Nephron (organoid): Measurements from ENCODE around the gene RHOBTB3.

Experiments
- H3K27ac Mint-ChIP-seq, 3 experiments: 2 replicates each; pipeline ENCODE4 v1.8.0; 2020; ENCODE audit warnings: mixed read lengths in 3 of 3, mild to moderate bottlenecking in 2 of 3, moderate library complexity in 1 of 3
- H3K27me3 Mint-ChIP-seq: 2 replicates; pipeline ENCODE4 v1.8.0; 2021; ENCODE audit warnings: low read depth, mild to moderate bottlenecking, moderate library complexity, mixed read lengths
- H3K36me3 Mint-ChIP-seq: 2 replicates; pipeline ENCODE4 v1.8.0; 2020; ENCODE audit warnings: low read depth, mixed read lengths
- H3K4me1 Mint-ChIP-seq: 2 replicates; pipeline ENCODE4 v1.8.0; 2020; ENCODE audit warnings: mixed read lengths
- H3K4me3 Mint-ChIP-seq, 3 experiments: 2 replicates each; pipeline ENCODE4 v1.8.0; 2020; ENCODE audit warnings: mild to moderate bottlenecking in 3 of 3, mixed read lengths in 3 of 3, moderate library complexity in 2 of 3
- H3K9me3 Mint-ChIP-seq: 2 replicates; pipeline ENCODE4 v1.8.0; 2020; ENCODE audit warnings: mixed read lengths
- TF ChIP-seq, protein P1 (sequence below), 3 experiments: fragments of 200-600 bp; sonication (generic); IDR thresholded peaks; one replicate each; pipeline ENCODE4 v1.5.0; 2021; ENCODE audit warnings: antibody characterized with exemption in 3 of 3; ENCODE audit not compliant: unreplicated experiment in 3 of 3

RHOBTB3 gene

DNA sequence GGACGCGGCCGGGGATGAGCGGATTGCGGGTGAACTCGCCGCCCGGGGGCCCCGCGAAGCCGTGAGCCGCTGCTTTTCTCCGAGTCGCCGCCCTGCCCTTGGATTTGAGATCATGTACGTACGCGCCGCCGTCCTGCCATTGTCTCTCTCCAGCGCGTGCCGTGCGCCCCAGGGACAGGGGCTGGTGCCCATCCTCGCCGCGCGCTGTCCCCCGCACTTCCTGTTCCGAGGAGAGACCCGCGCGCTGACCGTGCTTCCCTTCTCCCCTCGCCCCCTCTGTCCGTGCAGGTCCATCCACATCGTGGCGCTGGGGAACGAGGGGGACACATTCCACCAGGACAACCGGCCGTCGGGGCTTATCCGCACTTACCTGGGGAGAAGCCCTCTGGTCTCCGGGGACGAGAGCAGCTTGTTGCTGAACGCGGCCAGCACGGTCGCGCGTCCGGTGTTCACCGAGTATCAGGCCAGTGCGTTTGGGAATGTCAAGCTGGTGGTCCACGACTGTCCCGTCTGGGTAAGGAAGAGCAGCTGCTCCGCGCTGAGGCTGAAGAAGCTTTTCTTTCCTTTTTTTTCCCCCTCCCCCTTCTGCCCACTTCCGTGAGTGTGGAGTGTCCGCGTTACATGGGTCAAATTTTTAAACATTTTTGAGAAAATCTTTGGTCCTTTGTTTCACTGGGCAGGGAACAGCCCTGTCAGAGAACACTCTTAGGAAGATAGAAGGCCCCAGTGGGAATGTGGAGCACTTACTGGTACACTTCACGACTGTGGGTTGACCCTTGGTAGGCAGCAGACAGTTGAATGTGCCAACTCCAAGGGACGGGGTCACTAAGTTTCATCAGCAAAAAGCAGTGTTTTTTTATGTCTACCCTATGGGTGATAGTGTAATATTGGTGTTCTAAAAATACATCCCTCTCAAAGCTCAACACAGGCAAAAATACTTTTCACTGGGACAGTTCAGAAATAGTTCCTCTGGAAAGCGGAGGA is 727 bp downstream of the RHOBTB3 start:
- Mint-ChIP-seq H3K4me3 (peak overlapping the region; percentile 95 to 98 (median 96)), H3K27ac (peak overlapping the region; percentile 96 to 99 (median 97)), H3K4me1 (peaks cover 74% of the 10 kb centered on the region), H3K36me3 (peaks cover 8% of the 10 kb centered on the region), H3K9me3 (no peaks in the 10 kb centered on the region), H3K27me3 (no peaks in the 10 kb centered on the region)
- TF ChIP-seq, protein P1, sequence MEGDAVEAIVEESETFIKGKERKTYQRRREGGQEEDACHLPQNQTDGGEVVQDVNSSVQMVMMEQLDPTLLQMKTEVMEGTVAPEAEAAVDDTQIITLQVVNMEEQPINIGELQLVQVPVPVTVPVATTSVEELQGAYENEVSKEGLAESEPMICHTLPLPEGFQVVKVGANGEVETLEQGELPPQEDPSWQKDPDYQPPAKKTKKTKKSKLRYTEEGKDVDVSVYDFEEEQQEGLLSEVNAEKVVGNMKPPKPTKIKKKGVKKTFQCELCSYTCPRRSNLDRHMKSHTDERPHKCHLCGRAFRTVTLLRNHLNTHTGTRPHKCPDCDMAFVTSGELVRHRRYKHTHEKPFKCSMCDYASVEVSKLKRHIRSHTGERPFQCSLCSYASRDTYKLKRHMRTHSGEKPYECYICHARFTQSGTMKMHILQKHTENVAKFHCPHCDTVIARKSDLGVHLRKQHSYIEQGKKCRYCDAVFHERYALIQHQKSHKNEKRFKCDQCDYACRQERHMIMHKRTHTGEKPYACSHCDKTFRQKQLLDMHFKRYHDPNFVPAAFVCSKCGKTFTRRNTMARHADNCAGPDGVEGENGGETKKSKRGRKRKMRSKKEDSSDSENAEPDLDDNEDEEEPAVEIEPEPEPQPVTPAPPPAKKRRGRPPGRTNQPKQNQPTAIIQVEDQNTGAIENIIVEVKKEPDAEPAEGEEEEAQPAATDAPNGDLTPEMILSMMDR (IDR thresholded peaks at IDR 0.05; ENCODE audit: unreplicated experiment in 3 of 3), result no peak

GRCh38 chr5:95733107-95733665 is 2.0 kb downstream of the RHOBTB3 start:
- Mint-ChIP-seq H3K27me3 (no peaks in the 10 kb centered on the region), H3K9me3 (no peaks in the 10 kb centered on the region), H3K27ac (peak overlapping the region in 2 of 3 experiments; percentile 81 to 96), H3K36me3 (peaks cover 19% of the 10 kb centered on the region), H3K4me1 (peaks cover 65% of the 10 kb centered on the region), H3K4me3 (peak overlapping the region; percentile 95 to 98 (median 96))
- TF ChIP-seq, protein P1 (IDR thresholded peaks at IDR 0.05; ENCODE audit: unreplicated experiment in 3 of 3), result no peak

GRCh38 chr5:95734187-95734586 is 3.1 kb downstream of the RHOBTB3 start:
- Mint-ChIP-seq H3K27me3 (no peaks in the 10 kb centered on the region), H3K4me1 (peaks cover 64% of the 10 kb centered on the region), H3K27ac (peak overlapping the region; percentile 77 to 96 (median 80)), H3K9me3 (no peaks in the 10 kb centered on the region), H3K4me3 (peak overlapping the region; percentile 63 to 98 (median 96)), H3K36me3 (peaks cover 29% of the 10 kb centered on the region)
- TF ChIP-seq, protein P1 (IDR thresholded peaks at IDR 0.05; ENCODE audit: unreplicated experiment in 3 of 3), result no peak

- Mint-ChIP-seq H3K27ac (peak overlapping the region; percentile 77 to 96 (median 80)), H3K4me3 (peak overlapping the region; percentile 41 to 98 (median 63)), H3K4me1 (peaks cover 61% of the 10 kb centered on the region), H3K36me3 (peaks cover 35% of the 10 kb centered on the region), H3K27me3 (no peaks in the 10 kb centered on the region), H3K9me3 (no peaks in the 10 kb centered on the region)
- TF ChIP-seq, protein P1 (IDR thresholded peaks at IDR 0.05; ENCODE audit: unreplicated experiment in 3 of 3), result no peak
Measured at GRCh38 chr5:95734906-95735305, 3.8 kb downstream of the RHOBTB3 start.

DNA sequence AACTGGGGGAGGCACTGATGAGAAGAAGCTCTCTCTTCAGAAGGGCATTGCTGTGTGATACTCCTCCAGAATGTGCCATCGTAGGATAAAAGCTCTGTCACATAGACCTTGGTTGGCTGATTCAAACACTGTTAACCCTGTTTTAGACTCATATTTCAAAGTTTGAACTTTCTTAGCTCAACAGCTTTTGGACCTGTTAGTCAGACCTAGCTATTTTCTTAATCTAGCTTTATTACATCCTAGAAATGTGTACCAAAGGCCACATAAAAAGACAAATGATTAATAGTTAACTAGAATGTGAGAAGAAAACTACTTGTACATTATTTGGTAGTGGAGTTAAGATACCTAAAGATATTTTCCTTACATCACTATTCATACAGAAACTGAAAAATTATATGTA is 4.3 kb downstream of the RHOBTB3 start:
- peak overlapping the region; percentile 41 to 98 (median 63) for H3K4me3 Mint-ChIP-seq
- no peaks in the 10 kb centered on the region for H3K9me3 Mint-ChIP-seq
- peak overlapping the region; percentile 77 to 96 (median 80) for H3K27ac Mint-ChIP-seq
- no peaks in the 10 kb centered on the region for H3K27me3 Mint-ChIP-seq
- peaks cover 40% of the 10 kb centered on the region for H3K36me3 Mint-ChIP-seq
- peaks cover 61% of the 10 kb centered on the region for H3K4me1 Mint-ChIP-seq
- TF ChIP-seq, protein P1 (IDR thresholded peaks at IDR 0.05; ENCODE audit: unreplicated experiment in 3 of 3), result no peak
